ENCODE results near the gene KLF13.
A peak's percentile ranks its signal among the peaks of the same experiment; 100 is the strongest.

DNA sequence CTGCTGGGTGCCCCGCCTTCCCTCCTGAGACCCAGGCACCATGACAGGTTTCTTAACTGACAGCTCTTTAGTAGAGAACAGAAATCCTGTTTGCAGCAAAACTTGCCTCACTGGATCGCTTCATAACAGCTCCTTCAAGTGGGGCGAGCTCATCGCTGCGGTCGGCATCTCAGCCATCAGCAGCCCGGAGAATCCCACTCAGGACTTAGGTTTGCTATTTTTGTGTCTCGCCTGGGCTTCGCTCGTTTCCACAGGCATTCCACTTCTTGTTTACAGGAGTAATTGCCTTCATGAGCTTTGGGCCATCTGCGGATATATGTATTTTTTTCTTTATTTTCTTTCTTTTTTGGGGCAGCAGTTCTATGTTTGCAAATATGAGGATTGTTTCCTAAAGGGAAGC lies 15.7 kb downstream of the KLF13 start:
- TF ChIP-seq, protein P1, sequence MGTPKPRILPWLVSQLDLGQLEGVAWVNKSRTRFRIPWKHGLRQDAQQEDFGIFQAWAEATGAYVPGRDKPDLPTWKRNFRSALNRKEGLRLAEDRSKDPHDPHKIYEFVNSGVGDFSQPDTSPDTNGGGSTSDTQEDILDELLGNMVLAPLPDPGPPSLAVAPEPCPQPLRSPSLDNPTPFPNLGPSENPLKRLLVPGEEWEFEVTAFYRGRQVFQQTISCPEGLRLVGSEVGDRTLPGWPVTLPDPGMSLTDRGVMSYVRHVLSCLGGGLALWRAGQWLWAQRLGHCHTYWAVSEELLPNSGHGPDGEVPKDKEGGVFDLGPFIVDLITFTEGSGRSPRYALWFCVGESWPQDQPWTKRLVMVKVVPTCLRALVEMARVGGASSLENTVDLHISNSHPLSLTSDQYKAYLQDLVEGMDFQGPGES (IDR thresholded peaks at IDR 0.05) = no peak
- TF ChIP-seq JUND (IDR thresholded peaks at IDR 0.05; ENCODE audit: low read depth, low read length) (no peak), ZNF24 (IDR thresholded peaks at IDR 0.05) (no peak), POLR2A (IDR thresholded peaks at IDR 0.05; ENCODE audit: low read depth, low read length) (no peak), POLR2AphosphoS5 (IDR thresholded peaks at IDR 0.05; ENCODE audit: low read length) (0 out of 2 replicates have a peak, but pooled peaks have one; percentile 12), USF1 (IDR thresholded peaks at IDR 0.05; ENCODE audit: borderline replicate concordance, extremely low read length, insufficient read depth, low read depth, low read length) (no peak), CTCF (IDR thresholded peaks at IDR 0.05 in 2 of 3, conservative IDR thresholded peaks at IDR 0.05 in 1 of 3; ENCODE audit: control insufficient read depth in 2 of 3, extremely low read depth in 1 of 3, insufficient read depth in 1 of 3, low read depth in 3 of 3, low read length in 3 of 3) (no peak), PML (IDR thresholded peaks at IDR 0.05; ENCODE audit: low read length) (no peak), STAT1 (conservative IDR thresholded peaks at IDR 0.05) (no peak), ZNF274 (IDR thresholded peaks at IDR 0.05; ENCODE audit: insufficient read depth, insufficient read length) (no peak), RAD21 (IDR thresholded peaks at IDR 0.05; ENCODE audit: insufficient read depth, low read depth, low read length) (no peak), MAX (IDR thresholded peaks at IDR 0.05; ENCODE audit: low read depth, low read length) (no peak)
